Mucosa of gallbladder (tissue), 1 donor: Measurements from ENCODE around the gene RAPGEF4. TPM values are rescaled to one million over a fixed set of nuclear protein-coding genes. Genes with fewer than 3 reads are reported as not detected.
"Not testable (repeated sequence)": the region's sequence is repeated elsewhere in the genome, so short reads cannot be mapped to it uniquely, and the experiment has no call there.

Source experiments
- DNase-seq: peaks from one replicate; pipeline ENCODE4 v3.0.0-alpha.2; 2020; ENCODE audit warnings: low spot score
- total RNA-seq: library from RNA; stranded (reverse); gene quantifications from one replicate; pipeline ENCODE4 v1.2.1, GENCODE V29; 2021
- donor health status: DM: no; HTN: no; CAD: no.

The RAPGEF4 gene
- total RNA-seq, 1 donor from 2014 or later, result 6.4 TPM

GRCh38 chr2:173093617-173094016 is 358.0 kb downstream of the RAPGEF4 start:
- not testable (repeated sequence) for DNase-seq

DNA sequence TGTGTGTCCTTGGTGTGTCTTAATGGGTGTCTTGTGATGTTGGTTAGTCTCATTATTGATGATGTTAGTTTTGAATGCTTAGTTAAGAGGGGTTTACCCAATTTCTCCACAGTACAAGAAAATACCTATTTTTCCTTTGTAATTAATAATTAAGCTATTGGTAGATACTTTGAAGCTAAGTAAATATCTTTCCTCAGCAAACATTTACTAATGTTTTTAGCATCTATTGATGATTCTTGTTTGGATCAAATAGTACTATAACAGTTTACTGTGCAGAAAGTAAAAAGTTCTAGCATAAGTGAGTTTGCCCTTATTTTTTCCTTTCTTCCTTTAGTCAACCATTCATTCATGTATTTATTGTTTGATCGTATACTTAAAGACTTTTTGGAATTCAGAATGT is 359.1 kb downstream of the RAPGEF4 start:
- DNase-seq, result no peak

GRCh38 chr2:173095356-173095755 is 359.7 kb downstream of the RAPGEF4 start:
- no peak for DNase-seq

- DNase-seq, result no peak
Observed at GRCh38 chr2:173099271-173099670, 363.6 kb downstream of the RAPGEF4 start.

DNA sequence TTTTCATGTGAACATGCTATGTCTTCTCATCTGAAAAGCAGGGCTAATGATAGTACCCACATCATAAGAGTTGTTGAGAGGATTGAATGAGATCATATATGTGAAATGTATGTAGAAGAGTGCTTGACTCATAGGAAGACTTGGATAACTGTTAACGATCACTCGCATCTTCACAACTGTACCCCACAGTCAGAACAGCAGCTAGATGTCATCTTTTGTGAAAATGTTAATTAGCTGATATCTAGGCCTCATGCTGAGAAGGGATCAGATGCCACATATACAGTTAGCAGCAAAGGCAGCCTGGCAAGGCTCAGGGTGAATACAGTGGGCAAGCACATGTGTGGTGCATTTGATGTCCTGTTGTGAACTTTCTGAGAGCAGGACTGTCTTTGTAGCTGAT is 364.2 kb downstream of the RAPGEF4 start:
- DNase-seq, result no peak

DNA sequence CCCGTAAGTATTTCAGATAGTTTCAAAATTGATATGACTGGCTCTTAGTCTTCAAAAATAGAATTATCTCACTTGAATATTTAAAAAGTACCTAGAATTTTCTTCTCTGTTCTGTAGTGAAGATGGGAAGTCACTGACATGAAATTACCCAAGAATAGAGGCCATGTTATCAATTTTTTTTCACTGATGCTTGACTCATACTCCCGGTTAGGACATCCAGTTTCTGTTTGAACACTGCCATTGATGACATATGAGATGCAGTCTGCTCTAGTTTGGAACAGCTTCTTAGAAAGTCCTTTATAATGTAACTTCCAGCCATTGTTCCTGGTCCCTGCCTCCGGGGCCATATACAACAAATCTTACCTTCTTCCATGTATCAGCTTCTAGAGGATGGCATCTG is 366.0 kb downstream of the RAPGEF4 start:
- no peak for DNase-seq

Other genes starting within 250 kb of the RAPGEF4 start
- gene PDK1, start 179.8 kb upstream of the RAPGEF4 start, total RNA-seq, result 17.7 TPM